ENCODE data around the gene CFAP91.

The CFAP91 gene

DNA sequence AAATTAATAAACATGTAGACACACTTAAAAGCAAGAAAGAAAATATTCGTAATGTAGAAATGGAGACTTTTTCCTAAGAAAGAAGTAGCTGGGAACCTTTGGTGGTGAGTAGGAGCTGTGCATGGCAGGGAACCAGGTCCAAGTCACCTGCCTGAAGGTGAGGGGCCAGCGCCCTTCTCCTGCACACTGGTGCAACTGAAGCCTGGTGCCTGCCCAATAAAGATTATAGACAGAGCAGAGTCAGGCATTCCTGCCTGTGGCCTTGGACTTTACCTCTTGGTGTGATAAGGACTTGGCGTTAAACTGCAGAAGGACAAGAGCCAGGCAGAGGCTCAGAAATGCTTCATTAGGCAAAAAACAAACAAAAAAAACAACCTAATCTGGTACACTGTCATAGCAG lies 14.2 kb downstream of the CFAP91 start:
- Histone ChIP-seq H3K4me1 (ENCODE audit: low read depth, poor library complexity, severe bottlenecking) (no peaks in the 10 kb centered on the region), H3K79me2 (ENCODE audit: insufficient read depth, low read depth) (no peaks in the 10 kb centered on the region), H3K4me3 (IDR thresholded peaks at IDR 0.05; ENCODE audit: insufficient read depth, low read depth, low read length) (no peak overlapping the region), H3K36me3 (ENCODE audit: insufficient read depth) (no peaks in the 10 kb centered on the region), H3K27me3 (ENCODE audit: insufficient read depth, low read depth) (no peaks in the 10 kb centered on the region), H2AFZ (ENCODE audit: low read depth) (no peak overlapping the region), H3K4me2 (no peak overlapping the region), H3K9ac (no peak overlapping the region), H4K20me1 (ENCODE audit: insufficient read depth) (no peaks in the 10 kb centered on the region), H3K27ac (no peak overlapping the region)
- TF ChIP-seq, protein P1, sequence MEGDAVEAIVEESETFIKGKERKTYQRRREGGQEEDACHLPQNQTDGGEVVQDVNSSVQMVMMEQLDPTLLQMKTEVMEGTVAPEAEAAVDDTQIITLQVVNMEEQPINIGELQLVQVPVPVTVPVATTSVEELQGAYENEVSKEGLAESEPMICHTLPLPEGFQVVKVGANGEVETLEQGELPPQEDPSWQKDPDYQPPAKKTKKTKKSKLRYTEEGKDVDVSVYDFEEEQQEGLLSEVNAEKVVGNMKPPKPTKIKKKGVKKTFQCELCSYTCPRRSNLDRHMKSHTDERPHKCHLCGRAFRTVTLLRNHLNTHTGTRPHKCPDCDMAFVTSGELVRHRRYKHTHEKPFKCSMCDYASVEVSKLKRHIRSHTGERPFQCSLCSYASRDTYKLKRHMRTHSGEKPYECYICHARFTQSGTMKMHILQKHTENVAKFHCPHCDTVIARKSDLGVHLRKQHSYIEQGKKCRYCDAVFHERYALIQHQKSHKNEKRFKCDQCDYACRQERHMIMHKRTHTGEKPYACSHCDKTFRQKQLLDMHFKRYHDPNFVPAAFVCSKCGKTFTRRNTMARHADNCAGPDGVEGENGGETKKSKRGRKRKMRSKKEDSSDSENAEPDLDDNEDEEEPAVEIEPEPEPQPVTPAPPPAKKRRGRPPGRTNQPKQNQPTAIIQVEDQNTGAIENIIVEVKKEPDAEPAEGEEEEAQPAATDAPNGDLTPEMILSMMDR (conservative IDR thresholded peaks at IDR 0.05; ENCODE audit: low read depth, low read length), result no peak

DNA sequence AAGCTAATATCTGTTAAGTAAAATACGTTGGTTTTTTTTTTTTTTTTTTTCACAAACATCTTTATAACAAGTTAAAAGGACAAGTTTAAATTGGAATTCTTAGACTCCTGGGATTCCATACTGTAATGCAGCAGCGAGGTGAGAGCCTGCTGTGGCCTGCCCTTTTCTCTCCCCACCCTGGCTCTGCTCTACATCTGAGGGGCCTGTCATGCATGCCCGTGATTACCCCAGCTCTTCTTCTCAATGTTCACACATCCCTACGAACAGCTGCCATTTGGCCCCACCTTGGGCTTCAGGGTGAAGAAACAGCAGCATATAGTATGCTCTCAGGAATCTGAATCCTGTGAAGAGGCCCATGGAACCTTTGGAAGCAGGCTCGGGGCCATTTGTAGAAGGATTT lies 14.7 kb downstream of the CFAP91 start:
- TF ChIP-seq, protein P1 (conservative IDR thresholded peaks at IDR 0.05; ENCODE audit: low read depth, low read length), result no peak
- Histone ChIP-seq H3K27me3 (ENCODE audit: insufficient read depth, low read depth) (no peaks in the 10 kb centered on the region), H3K27ac (no peak overlapping the region), H4K20me1 (ENCODE audit: insufficient read depth) (no peaks in the 10 kb centered on the region), H3K4me3 (IDR thresholded peaks at IDR 0.05; ENCODE audit: insufficient read depth, low read depth, low read length) (no peak overlapping the region), H3K4me1 (ENCODE audit: low read depth, poor library complexity, severe bottlenecking) (no peaks in the 10 kb centered on the region), H3K79me2 (ENCODE audit: insufficient read depth, low read depth) (no peaks in the 10 kb centered on the region), H3K36me3 (ENCODE audit: insufficient read depth) (no peaks in the 10 kb centered on the region), H3K4me2 (no peak overlapping the region), H2AFZ (ENCODE audit: low read depth) (no peak overlapping the region), H3K9ac (no peak overlapping the region)

DNA sequence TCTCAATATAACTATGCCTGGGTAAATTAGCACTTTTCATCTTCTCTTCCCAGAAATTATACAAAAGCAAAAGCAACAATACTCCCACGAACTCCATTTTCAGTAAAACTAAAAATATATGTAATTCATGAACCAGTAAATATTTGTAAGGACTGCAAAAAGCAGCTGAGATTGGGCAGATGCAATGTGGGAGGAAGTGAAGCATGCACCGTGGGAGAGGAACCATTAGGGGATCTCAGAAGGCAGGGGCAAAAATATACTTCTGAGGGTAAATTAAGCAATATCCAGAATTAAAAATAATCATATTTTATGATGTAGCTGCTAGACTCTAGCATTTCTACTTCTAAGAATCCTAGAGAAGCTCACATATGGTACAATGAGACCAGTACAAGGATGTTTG lies 20.2 kb downstream of the CFAP91 start:
- Histone ChIP-seq H3K4me1 (ENCODE audit: low read depth, poor library complexity, severe bottlenecking) (no peaks in the 10 kb centered on the region), H3K27me3 (ENCODE audit: insufficient read depth, low read depth) (no peaks in the 10 kb centered on the region), H3K9ac (no peak overlapping the region), H3K4me3 (IDR thresholded peaks at IDR 0.05; ENCODE audit: insufficient read depth, low read depth, low read length) (no peak overlapping the region), H2AFZ (ENCODE audit: low read depth) (no peak overlapping the region), H3K4me2 (no peak overlapping the region), H3K36me3 (ENCODE audit: insufficient read depth) (no peaks in the 10 kb centered on the region), H3K79me2 (ENCODE audit: insufficient read depth, low read depth) (no peaks in the 10 kb centered on the region), H4K20me1 (ENCODE audit: insufficient read depth) (no peaks in the 10 kb centered on the region), H3K27ac (no peak overlapping the region)
- TF ChIP-seq, protein P1 (conservative IDR thresholded peaks at IDR 0.05; ENCODE audit: low read depth, low read length), result no peak

DNA sequence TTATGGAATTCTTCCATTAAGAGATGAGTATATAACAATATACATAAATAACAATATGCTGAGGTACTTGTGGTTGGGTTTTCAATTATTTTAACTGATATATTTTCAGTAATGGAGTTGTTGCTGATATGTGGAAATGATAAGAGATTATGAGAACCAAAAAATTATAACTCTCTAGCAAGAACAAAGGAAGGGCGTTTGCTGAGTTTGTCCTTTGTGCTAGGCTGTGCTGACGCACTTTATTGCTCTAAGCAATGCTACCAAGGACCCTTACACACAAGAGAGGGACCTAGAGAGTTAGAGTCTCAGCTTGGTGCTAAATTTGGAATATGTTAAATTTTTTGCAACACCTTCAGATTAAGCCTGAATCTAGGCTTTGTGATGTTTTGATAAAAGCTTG lies 24.1 kb downstream of the CFAP91 start:
- no peaks in the 10 kb centered on the region for H3K79me2 ChIP-seq (ENCODE audit: insufficient read depth, low read depth)
- no peaks in the 10 kb centered on the region for H4K20me1 ChIP-seq (ENCODE audit: insufficient read depth)

More for the DNA sequence above, 24.1 kb downstream of the CFAP91 start:
- Histone ChIP-seq H3K9ac (no peak overlapping the region), H3K27ac (no peak overlapping the region), H3K4me2 (no peak overlapping the region), H3K4me3 (IDR thresholded peaks at IDR 0.05; ENCODE audit: insufficient read depth, low read depth, low read length) (no peak overlapping the region), H3K4me1 (ENCODE audit: low read depth, poor library complexity, severe bottlenecking) (no peaks in the 10 kb centered on the region), H3K36me3 (ENCODE audit: insufficient read depth) (no peaks in the 10 kb centered on the region), H3K27me3 (ENCODE audit: insufficient read depth, low read depth) (no peaks in the 10 kb centered on the region), H2AFZ (ENCODE audit: low read depth) (no peak overlapping the region)
- TF ChIP-seq, protein P1 (conservative IDR thresholded peaks at IDR 0.05; ENCODE audit: low read depth, low read length), result no peak
